Endodermal cell (in vitro differentiated cells): ENCODE results near the gene AIF1L. TPM values are rescaled to one million over a fixed set of nuclear protein-coding genes. Genes with fewer than 3 reads are reported as not detected.

Experiments used
- DNase-seq: peaks from one replicate; pipeline ENCODE4 v3.0.0-alpha.2; 2017
- H3K27ac ChIP-seq: 2 replicates; pipeline ENCODE4 v1.5.1; 2013; ENCODE audit warnings: mild to moderate bottlenecking, low read depth, low read length, moderate library complexity
- H3K27me3 ChIP-seq: 2 replicates; pipeline ENCODE4 v1.6.1; 2013; ENCODE audit warnings: mild to moderate bottlenecking, low read length, moderate library complexity; ENCODE audit not compliant: insufficient read depth, control insufficient read depth, poor library complexity, severe bottlenecking
- H3K36me3 ChIP-seq: 2 replicates; pipeline ENCODE4 v1.7.0; 2013; ENCODE audit warnings: mild to moderate bottlenecking, low read length, moderate library complexity; ENCODE audit not compliant: control insufficient read depth, insufficient read depth
- H3K4me1 ChIP-seq: one replicate; pipeline ENCODE4 v1.7.0; 2013; ENCODE audit warnings: low read length; ENCODE audit not compliant: control insufficient read depth, insufficient read depth
- H3K4me3 ChIP-seq: 2 replicates; pipeline ENCODE4 v1.5.1; 2013; ENCODE audit warnings: mild to moderate bottlenecking, low read length, moderate library complexity
- H3K9ac ChIP-seq: 2 replicates; pipeline ENCODE4 v1.6.1; 2013; ENCODE audit warnings: mild to moderate bottlenecking, low read length, moderate library complexity; ENCODE audit not compliant: poor library complexity, severe bottlenecking; ENCODE audit errors: extremely low read depth
- H3K9me3 ChIP-seq: 2 replicates; pipeline ENCODE4 v1.6.1; 2013; ENCODE audit warnings: mild to moderate bottlenecking, low read length, moderate library complexity; ENCODE audit not compliant: control insufficient read depth
- H3K27ac Mint-ChIP-seq: 2 replicates; pipeline ENCODE4 v1.8.0; 2020; ENCODE audit warnings: mixed read lengths
- H3K27me3 Mint-ChIP-seq: 2 replicates; pipeline ENCODE4 v1.8.0; 2021; ENCODE audit warnings: mild to moderate bottlenecking, mixed read lengths; ENCODE audit not compliant: insufficient read depth
- H3K36me3 Mint-ChIP-seq: 2 replicates; pipeline ENCODE4 v1.8.0; 2020; ENCODE audit warnings: low read depth, mixed read lengths
- H3K4me1 Mint-ChIP-seq: 2 replicates; pipeline ENCODE4 v1.8.0; 2020; ENCODE audit warnings: mixed read lengths
- H3K4me3 Mint-ChIP-seq: 2 replicates; pipeline ENCODE4 v1.8.0; 2020; ENCODE audit warnings: mild to moderate bottlenecking, moderate library complexity, mixed read lengths
- H3K9me3 Mint-ChIP-seq: 2 replicates; pipeline ENCODE4 v1.8.0; 2020; ENCODE audit warnings: mild to moderate bottlenecking, mixed read lengths
- WGBS, 2 experiments: methylation state at CpG; one replicate each; pipeline versions ENCODE4 v1.1.5 to v1.1.7; 2013; ENCODE audit warnings: missing lambda C conversion rate in 2 of 2, mixed read lengths in 1 of 2; ENCODE audit not compliant: insufficient coverage in 1 of 2, insufficient read length in 1 of 2; 5-methylcytosine and 5-hydroxymethylcytosine counted together
- total RNA-seq, 2 donors: library from RNA; stranded (reverse); fragmentation: NEBNext Ultra II Directional in 1 of 2; extraction: Animal tissue kit (Norgen Biotek cat#: 25700) in 1 of 2; gene quantifications; 2 replicates in 1 of 2; 3 replicates in 1 of 2; pipeline ENCODE4 v1.2.1, GENCODE V29; 2021
- TF ChIP-seq, protein P1 (sequence below): fragments of 200-600 bp; sonication (generic); conservative IDR thresholded peaks from 2 replicates; pipeline ENCODE4 v1.5.0; 2021; ENCODE audit warnings: antibody characterized with exemption, mild to moderate bottlenecking

AIF1L gene
- total RNA-seq, 2 donors from 2014 or later, result 93.4 to 117 TPM

DNA sequence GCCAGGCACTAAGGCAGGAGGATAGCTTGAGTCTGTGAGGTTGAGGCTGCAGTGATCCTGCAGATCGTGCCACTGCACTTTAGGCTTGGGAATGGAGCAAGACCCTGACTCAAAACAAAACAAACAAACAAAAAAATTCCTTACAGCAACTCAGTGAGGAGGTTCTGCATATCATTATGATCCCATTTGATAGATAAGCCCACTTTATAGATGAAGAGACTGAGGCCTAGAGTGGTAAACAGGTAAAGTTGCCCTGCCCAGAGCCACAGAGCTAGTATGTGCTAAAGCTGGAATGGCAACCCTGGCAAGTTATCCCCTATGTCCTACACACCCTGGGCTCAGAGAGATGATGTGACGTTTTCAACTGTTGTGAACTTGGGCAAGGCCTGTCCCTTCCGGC lies 7.2 kb downstream of the AIF1L start:
- Histone ChIP-seq H3K27me3 (no peaks in the 10 kb centered on the region), H3K27ac (no peak overlapping the region), H3K36me3 (peaks cover 13% of the 10 kb centered on the region), H3K4me1 (peaks cover 10% of the 10 kb centered on the region), H3K9ac (no peak overlapping the region), H3K9me3 (no peaks in the 10 kb centered on the region), H3K4me3 (no peak overlapping the region)
- WGBS, 2 experiments, result 70 to 92% methylated on average over 2 to 3 of the region's 3 CpGs
- Mint-ChIP-seq H3K9me3 (no peaks in the 10 kb centered on the region), H3K4me1 (peaks cover 7% of the 10 kb centered on the region), H3K27ac (no peak overlapping the region), H3K36me3 (peaks cover 30% of the 10 kb centered on the region), H3K4me3 (no peak overlapping the region), H3K27me3 (no peaks in the 10 kb centered on the region)
- TF ChIP-seq, protein P1, sequence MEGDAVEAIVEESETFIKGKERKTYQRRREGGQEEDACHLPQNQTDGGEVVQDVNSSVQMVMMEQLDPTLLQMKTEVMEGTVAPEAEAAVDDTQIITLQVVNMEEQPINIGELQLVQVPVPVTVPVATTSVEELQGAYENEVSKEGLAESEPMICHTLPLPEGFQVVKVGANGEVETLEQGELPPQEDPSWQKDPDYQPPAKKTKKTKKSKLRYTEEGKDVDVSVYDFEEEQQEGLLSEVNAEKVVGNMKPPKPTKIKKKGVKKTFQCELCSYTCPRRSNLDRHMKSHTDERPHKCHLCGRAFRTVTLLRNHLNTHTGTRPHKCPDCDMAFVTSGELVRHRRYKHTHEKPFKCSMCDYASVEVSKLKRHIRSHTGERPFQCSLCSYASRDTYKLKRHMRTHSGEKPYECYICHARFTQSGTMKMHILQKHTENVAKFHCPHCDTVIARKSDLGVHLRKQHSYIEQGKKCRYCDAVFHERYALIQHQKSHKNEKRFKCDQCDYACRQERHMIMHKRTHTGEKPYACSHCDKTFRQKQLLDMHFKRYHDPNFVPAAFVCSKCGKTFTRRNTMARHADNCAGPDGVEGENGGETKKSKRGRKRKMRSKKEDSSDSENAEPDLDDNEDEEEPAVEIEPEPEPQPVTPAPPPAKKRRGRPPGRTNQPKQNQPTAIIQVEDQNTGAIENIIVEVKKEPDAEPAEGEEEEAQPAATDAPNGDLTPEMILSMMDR, result no peak
- no peak for DNase-seq

DNA sequence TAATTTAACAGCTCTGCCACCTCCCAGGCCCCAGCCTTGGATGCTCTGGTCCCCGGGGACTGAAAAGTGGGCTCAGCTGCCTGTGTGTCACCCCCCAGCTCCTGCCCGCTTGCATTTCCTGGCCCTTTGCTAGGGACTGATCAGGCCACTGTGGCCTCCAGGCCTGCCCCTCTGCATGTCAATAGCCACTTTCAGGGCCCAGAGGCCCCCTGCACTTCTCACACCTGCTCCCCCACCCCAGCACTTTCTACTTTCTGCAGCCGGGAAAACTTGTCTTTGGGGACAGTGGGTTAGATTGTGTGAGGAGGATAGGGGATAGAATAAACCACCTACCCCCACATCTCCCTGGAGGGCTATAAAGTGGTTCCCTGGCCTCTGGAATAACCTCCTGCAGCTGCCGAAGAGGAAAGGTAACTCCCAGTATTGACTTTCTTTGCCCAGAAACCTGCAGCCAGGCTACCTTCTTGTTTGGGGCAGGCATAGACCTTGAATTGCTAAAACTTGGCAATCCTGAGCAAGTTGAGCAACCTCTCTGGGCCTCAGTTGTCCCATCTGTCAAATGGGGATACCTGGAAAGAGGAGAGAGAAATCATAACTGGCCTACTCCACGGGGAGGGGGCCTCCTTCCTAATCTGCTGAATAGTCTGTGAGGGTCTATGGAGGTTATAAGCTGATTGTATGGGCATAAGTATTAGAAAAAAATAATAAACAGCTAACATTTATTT lies 7.8 kb downstream of the AIF1L start:
- H3K27ac Mint-ChIP-seq, result no peak overlapping the region
- no peak overlapping the region for H3K4me3 ChIP-seq
- no peak overlapping the region for H3K9ac ChIP-seq
- no peak overlapping the region for H3K27ac ChIP-seq
- no peaks in the 10 kb centered on the region for H3K27me3 ChIP-seq
- peaks cover 18% of the 10 kb centered on the region for H3K36me3 ChIP-seq
- WGBS, 2 experiments, result 73 to 82% methylated on average over 2 to 4 of the region's 5 CpGs
- peaks cover 34% of the 10 kb centered on the region for H3K36me3 Mint-ChIP-seq
- DNase-seq, result no peak
- H3K9me3 Mint-ChIP-seq, result no peaks in the 10 kb centered on the region
- peaks cover under 1% of the 10 kb centered on the region for H3K4me1 Mint-ChIP-seq
- H3K4me1 ChIP-seq, result peaks cover 4% of the 10 kb centered on the region
- H3K4me3 Mint-ChIP-seq, result no peak overlapping the region
- H3K27me3 Mint-ChIP-seq, result no peaks in the 10 kb centered on the region
- TF ChIP-seq, protein P1, result no peak
- no peaks in the 10 kb centered on the region for H3K9me3 ChIP-seq

DNA sequence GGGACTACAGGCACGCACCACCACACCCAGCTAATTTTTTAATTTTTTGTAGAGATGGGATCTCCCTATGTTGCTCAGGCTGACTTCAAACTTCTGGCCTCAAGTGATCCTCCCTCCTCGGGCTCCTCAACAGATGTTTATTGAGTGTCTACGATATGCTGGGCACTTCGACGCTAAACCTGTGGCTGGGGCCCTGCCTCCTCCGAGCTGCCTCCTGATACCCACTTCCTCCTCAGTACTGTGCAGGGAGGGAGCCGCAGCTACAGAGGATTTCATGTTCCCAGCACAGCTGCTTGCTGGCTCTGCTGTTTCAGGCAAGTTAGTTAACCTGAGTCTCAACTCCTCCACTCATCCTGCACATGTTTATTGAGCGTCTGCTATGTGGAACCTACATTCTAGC lies 9.6 kb downstream of the AIF1L start:
- no peak overlapping the region for H3K4me3 Mint-ChIP-seq

More for the DNA sequence above, 9.6 kb downstream of the AIF1L start:
- no peaks in the 10 kb centered on the region for H3K4me1 ChIP-seq
- peaks cover 18% of the 10 kb centered on the region for H3K36me3 ChIP-seq
- DNase-seq, result no peak
- H3K27ac ChIP-seq, result no peak overlapping the region
- Mint-ChIP-seq H3K27ac (no peak overlapping the region), H3K9me3 (no peaks in the 10 kb centered on the region), H3K27me3 (no peaks in the 10 kb centered on the region), H3K4me1 (peaks cover 3% of the 10 kb centered on the region), H3K36me3 (peaks cover 42% of the 10 kb centered on the region)
- TF ChIP-seq, protein P1, result no peak
- H3K9me3 ChIP-seq, result no peaks in the 10 kb centered on the region
- H3K27me3 ChIP-seq, result no peaks in the 10 kb centered on the region
- no peak overlapping the region for H3K4me3 ChIP-seq
- 94 to 96% methylated on average over 6 to 8 of the region's 8 CpGs for WGBS, 2 experiments
- no peak overlapping the region for H3K9ac ChIP-seq
